Measurements from ENCODE around the gene CCNDBP1. TPM values are rescaled to one million over a fixed set of nuclear protein-coding genes. Genes with fewer than 3 reads are reported as not detected.
"Not testable (repeated sequence)": the region's sequence is repeated elsewhere in the genome, so short reads cannot be mapped to it uniquely, and the experiment has no call there.

CCNDBP1 gene
- 54.6 TPM for total RNA-seq
- long read RNA-seq, transcript CCNDBP1-201 (11 exons, 3,660 nt), result major isoform, 34 of 45 reads
- long read RNA-seq, partial matches to known transcripts, result 5 of 45 reads
- long read RNA-seq, other reads (novel, unspliced or antisense), result 3 of 45 reads

GRCh38 chr15:43185157-43186002 lies at the start of gene CCNDBP1:
CCNDBP1 (plus strand) TSS chr15:43185403; CDS start chr15:43185499, 96 bp downstream.
- DNase-seq (ENCODE audit: missing footprints) (peak; percentile 99), ATAC-seq (peak; percentile 99)
- intact Hi-C loops (cut with DNase I), result no loop called here

GRCh38 chr15:43143203-43143941 lies 41.8 kb upstream of the CCNDBP1 start:
- ATAC-seq, result no peak
- intact Hi-C loops (cut with DNase I), result no loop called here
- no peak for DNase-seq (ENCODE audit: missing footprints)

DNA sequence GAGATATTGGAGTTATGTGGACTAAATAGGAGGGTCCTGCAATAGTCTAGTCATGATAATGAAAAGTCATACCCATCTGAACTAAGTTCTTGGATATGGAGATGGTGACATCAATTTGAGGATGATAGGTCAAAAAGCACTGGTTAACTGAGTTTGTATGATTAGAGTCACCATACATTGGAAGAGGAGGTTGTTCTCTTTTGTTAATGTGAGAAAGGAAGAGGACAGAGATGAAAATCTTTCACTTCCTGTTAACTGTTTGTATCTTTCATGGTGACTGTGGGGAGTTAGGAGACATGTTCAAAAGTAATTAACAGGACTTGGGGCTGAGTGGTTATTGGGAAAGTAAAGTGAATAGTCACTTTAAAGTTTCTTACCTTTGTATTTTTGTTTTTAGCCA lies 40.7 kb upstream of the CCNDBP1 start:
- intact Hi-C loops (cut with DNase I), result no loop called here

GRCh38 chr15:43146184-43146583 lies 39.0 kb upstream of the CCNDBP1 start:
- DNase-seq (ENCODE audit: missing footprints), result no peak
- ATAC-seq, result no peak

More for the DNA sequence above, 40.7 kb upstream of the CCNDBP1 start:
- ATAC-seq (no peak), DNase-seq (ENCODE audit: missing footprints) (no peak)

DNA sequence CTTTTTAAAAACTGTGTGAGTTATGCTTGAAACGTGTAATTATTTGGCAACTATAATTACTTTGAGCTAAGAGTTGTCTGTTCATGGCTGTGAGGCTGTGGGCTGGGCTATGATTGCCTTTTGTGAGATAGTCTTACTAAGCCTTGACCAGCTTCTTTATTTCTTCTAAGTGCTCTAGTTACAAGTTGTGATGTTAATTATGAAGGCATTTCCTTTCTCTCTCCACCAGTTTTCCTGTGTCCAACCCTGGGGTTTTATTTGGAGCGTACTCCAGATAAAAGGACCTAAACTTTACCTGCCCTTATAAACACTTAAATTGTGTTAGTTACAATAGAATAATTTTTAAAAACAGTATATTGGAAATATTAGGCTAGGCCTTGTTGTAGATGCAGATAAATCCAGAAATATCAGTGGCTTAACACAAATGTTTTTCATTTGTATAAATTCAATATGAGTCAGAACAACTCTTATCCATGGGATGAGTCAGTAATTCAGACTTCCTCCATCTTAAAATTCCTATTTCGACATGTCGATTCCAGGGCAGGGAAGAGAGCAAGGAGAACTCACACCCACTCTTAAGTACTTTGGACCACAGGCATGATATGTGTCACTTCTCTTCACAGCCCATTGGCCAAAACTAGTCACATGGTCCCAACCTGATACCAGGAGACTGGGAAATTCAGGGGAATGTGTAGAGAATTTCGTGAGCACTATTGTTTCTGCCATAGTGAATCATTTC lies 34.8 kb upstream of the CCNDBP1 start:
- DNase-seq (ENCODE audit: missing footprints) (no peak), ATAC-seq (no peak)
- intact Hi-C loops (cut with DNase I), result loop anchor here (10.0 kb wide), 1 partner anchor 126 kb away; no protein-coding TSS in a partner anchor

More at GRCh38 chr15:43146184-43146583, 39.0 kb upstream of the CCNDBP1 start:
- intact Hi-C loops (cut with DNase I), result no loop called here

GRCh38 chr15:43151688-43152087 lies 33.5 kb upstream of the CCNDBP1 start:
- intact Hi-C loops (cut with DNase I), result loop anchor here (10.0 kb wide), 1 partner anchor 127 kb away; no protein-coding TSS in a partner anchor
- DNase-seq (ENCODE audit: missing footprints), result no peak
- ATAC-seq, result no peak

GRCh38 chr15:43153269-43153668 lies 31.9 kb upstream of the CCNDBP1 start:
- intact Hi-C loops (cut with DNase I), result loop anchor here (10.0 kb wide), 1 partner anchor 128 kb away; no protein-coding TSS in a partner anchor
- DNase-seq (ENCODE audit: missing footprints) (no peak), ATAC-seq (no peak)

- intact Hi-C loops (cut with DNase I), result no loop called here
- ATAC-seq, result no peak
Measured at GRCh38 chr15:43165801-43166325, 19.3 kb upstream of the CCNDBP1 start.

GRCh38 chr15:43167261-43167660 lies 17.9 kb upstream of the CCNDBP1 start:
- DNase-seq (ENCODE audit: missing footprints); ATAC-seq; intact Hi-C loops (cut with DNase I): not testable (repeated sequence)

More at GRCh38 chr15:43165801-43166325, 19.3 kb upstream of the CCNDBP1 start:
- DNase-seq (ENCODE audit: missing footprints), result no peak

- intact Hi-C loops (cut with DNase I), result no loop called here
- no peak for DNase-seq (ENCODE audit: missing footprints)
- ATAC-seq, result peak; percentile 70
Measured at GRCh38 chr15:43168192-43169107, 16.8 kb upstream of the CCNDBP1 start.

DNA sequence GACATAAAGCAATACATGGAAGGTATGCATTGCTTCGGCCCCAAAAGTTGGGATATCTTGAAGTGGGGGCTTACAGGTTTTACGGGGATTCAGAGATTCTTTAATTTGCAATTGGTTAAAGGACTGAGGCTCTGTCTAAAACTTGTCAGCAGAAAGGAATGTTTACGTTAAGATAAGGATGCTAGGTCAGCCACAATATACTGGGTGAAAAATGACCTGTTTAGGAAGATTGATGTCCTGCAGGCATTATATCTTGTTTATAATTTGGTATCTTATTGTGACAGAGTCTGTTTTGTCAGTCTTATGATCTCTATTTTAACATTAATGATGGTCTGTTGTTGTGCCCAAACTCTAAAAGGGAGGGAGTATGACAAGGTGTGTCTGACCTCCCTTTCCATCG lies 15.3 kb upstream of the CCNDBP1 start:
- no peak for ATAC-seq
- intact Hi-C loops (cut with DNase I), result no loop called here

DNA sequence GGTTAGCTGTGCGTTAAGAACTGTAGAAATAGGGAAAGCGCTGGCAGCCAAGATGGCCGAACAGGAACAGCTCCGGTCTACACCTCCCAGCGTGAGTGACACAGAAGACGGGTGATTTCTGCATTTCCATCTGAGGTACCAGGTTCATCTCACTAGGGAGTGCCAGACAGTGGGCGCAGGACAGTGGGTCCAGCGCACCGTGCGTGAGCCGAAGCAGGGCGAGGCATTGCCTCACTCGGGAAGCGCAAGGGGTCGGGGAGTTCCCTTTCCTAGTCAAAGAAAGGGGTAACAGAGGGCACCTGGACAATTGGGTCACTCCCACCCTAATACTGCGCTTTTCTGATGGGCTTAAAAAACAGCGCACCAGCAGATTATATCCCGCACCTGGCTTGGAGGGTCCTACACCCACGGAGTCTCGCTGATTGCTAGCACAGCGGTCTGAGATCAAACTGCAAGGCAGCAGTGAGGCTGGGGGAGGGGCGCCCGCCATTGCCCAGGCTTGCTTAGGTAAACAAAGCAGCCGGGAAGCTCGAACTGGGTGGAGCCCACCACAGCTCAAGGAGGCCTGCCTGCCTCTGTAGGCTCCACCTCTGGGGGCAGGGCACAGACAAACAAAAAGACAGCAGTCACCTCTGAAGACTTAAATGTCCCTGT lies 9.4 kb upstream of the CCNDBP1 start:
- DNase-seq (ENCODE audit: missing footprints); intact Hi-C loops (cut with DNase I); ATAC-seq: not testable (repeated sequence)

More for the DNA sequence above, 15.3 kb upstream of the CCNDBP1 start:
- DNase-seq (ENCODE audit: missing footprints), result no peak

DNA sequence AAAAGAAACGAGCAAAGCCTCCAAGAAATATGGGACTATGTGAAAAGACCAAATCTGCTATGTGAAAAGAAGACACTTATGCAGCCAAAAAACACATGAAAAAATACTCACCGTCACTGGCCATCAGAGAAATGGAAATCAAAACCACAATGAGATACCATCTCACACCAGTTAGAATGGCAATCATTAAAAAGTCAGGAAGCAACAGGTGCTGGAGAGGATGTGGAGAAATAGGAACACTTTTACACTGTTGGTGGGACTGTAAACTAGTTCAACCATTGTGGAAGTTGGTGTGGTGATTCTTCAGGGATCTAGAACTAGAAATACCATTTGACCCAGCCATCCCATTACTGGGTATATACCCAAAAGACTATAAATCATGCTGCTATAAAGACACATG lies 8.1 kb upstream of the CCNDBP1 start:
- intact Hi-C loops (cut with DNase I); ATAC-seq; DNase-seq (ENCODE audit: missing footprints): not testable (repeated sequence)

GRCh38 chr15:43183270-43183669 lies 1.9 kb upstream of the CCNDBP1 start:
- DNase-seq (ENCODE audit: missing footprints) (no peak), ATAC-seq (no peak)
- intact Hi-C loops (cut with DNase I), result no loop called here

DNA sequence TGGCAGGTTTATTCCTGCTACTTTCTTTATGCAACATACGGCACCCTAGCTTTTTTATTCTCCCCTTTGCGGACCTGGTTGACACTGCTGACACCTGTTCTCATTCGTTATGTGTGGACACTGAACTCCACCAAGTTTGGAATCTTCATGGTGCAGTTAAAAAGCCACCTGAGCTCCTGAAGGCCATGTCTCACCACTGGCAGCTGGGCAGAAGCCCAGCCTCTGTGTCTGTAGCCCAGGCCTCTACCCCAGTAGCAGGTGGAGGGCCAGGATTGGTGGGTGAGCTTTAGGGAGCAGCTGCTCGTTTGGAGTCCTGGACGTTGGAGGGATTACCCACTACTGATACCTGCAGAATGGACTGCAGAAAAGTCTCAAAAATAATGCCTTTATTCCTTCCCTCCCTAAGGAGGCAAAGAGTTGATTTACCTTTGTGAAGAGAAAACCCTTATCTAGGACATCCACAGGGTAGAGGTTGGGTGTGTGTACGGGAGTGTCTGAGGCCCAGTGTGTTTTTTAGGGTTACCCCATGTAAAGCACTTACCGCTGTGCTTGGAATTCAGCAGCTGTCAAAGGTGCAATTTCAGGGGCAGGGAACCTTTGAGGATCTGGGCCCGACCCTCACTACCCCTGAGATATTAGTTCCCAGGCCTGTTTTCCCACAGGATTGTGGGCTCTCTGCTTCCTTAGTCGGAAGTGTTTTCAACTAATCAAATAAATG lies 637 bp upstream of the CCNDBP1 start:
- ATAC-seq (no peak), DNase-seq (ENCODE audit: missing footprints) (no peak)
- intact Hi-C loops (cut with DNase I), result no loop called here

GRCh38 chr15:43186003-43186353 lies 775 bp downstream of the CCNDBP1 start:
- ATAC-seq, result peak; percentile 6
- intact Hi-C loops (cut with DNase I), result no loop called here
- DNase-seq (ENCODE audit: missing footprints), result no peak

Measured in Right ventricle myocardium inferior (tissue), 1 donor.